OCI-LY1 (cell line): ENCODE measurements around the gene KANSL3.

Experiments used
- H2AFZ ChIP-seq: fragments of 200-600 bp; sonication (generic), shearing (Covaris generic); 2 replicates; pipeline ENCODE4 v1.6.0; 2014; ENCODE audit warnings: antibody characterized with exemption, mild to moderate bottlenecking, low read length
- H3F3A ChIP-seq: fragments of 200-600 bp; sonication (generic), shearing (Covaris generic); 2 replicates; pipeline ENCODE4 v1.6.0; 2014; ENCODE audit warnings: mild to moderate bottlenecking, antibody characterized with exemption, low read length, moderate library complexity; ENCODE audit not compliant: insufficient read depth
- H3K27ac ChIP-seq: fragments of 200-600 bp; sonication (generic); 2 replicates; pipeline ENCODE4 v1.5.1; 2014; ENCODE audit warnings: low read length, mixed run types, mild to moderate bottlenecking, low read depth; ENCODE audit not compliant: poor library complexity, severe bottlenecking
- H3K27me3 ChIP-seq: fragments of 200-600 bp; sonication (generic); 2 replicates; pipeline ENCODE4 v1.6.0; 2014; ENCODE audit warnings: antibody characterized with exemption, mild to moderate bottlenecking, low read length, moderate library complexity; ENCODE audit not compliant: insufficient read depth
- H3K36me3 ChIP-seq: fragments of 200-600 bp; sonication (generic); 2 replicates; pipeline ENCODE4 v1.6.1; 2014; ENCODE audit warnings: mild to moderate bottlenecking, antibody characterized with exemption, low read length, moderate library complexity, mixed read lengths; ENCODE audit not compliant: insufficient read depth
- H3K4me1 ChIP-seq: fragments of 200-600 bp; sonication (generic); 2 replicates; pipeline ENCODE4 v1.5.1; 2014; ENCODE audit warnings: mild to moderate bottlenecking, low read length, moderate library complexity; ENCODE audit not compliant: insufficient read depth, severe bottlenecking
- H3K4me2 ChIP-seq: fragments of 200-600 bp; sonication (generic), shearing (Covaris generic); 2 replicates; pipeline ENCODE4 v1.6.1; 2014; ENCODE audit warnings: low read length
- H3K4me3 ChIP-seq: fragments of 200-600 bp; sonication (generic); 2 replicates; pipeline ENCODE4 v1.5.1; 2014; ENCODE audit warnings: low read length, low read depth, mild to moderate bottlenecking, mixed read lengths; ENCODE audit not compliant: poor library complexity, severe bottlenecking
- H3K79me2 ChIP-seq: fragments of 200-600 bp; shearing (Covaris generic); 2 replicates; pipeline ENCODE4 v1.6.1; 2016; ENCODE audit warnings: mixed run types, low read length, mixed read lengths; ENCODE audit not compliant: insufficient read depth
- H3K9ac ChIP-seq: fragments of 200-600 bp; sonication (generic), shearing (Covaris generic); 2 replicates; pipeline ENCODE4 v1.6.1; 2014; ENCODE audit warnings: mild to moderate bottlenecking, low read length, mixed read lengths
- H3K9me2 ChIP-seq: fragments of 200-600 bp; sonication (generic), shearing (Covaris generic); 2 replicates; pipeline ENCODE4 v1.6.1; 2014; ENCODE audit warnings: low read depth, mild to moderate bottlenecking, low read length, mixed read lengths
- H3K9me3 ChIP-seq: fragments of 200-600 bp; shearing (Covaris generic); 2 replicates; pipeline ENCODE4 v1.6.1; 2014; ENCODE audit warnings: low read length, mixed read lengths
- H4K20me1 ChIP-seq: fragments of 200-600 bp; sonication (generic), shearing (Covaris generic); 2 replicates; pipeline ENCODE4 v1.6.0; 2016; ENCODE audit warnings: mild to moderate bottlenecking, low read length; ENCODE audit not compliant: insufficient read depth
- CTCF ChIP-seq: fragments of 200-600 bp; sonication (generic), shearing (Covaris generic); IDR thresholded peaks from 2 replicates; pipeline ENCODE4 v1.5.1; 2017; ENCODE audit warnings: mild to moderate bottlenecking, antibody characterized with exemption, low read length, moderate library complexity, mixed read lengths
- EZH2 ChIP-seq: fragments of 200-600 bp; sonication (generic), shearing (Covaris generic); IDR thresholded peaks from 2 replicates; pipeline ENCODE4 v1.8.0; 2017; ENCODE audit warnings: borderline replicate concordance, mixed run types, mild to moderate bottlenecking, antibody characterized with exemption, low read length, moderate library complexity, mixed read lengths

The KANSL3 gene

GRCh38 chr2:96599941-96600340, 38.2 kb downstream of the KANSL3 start:
- H3K27me3 ChIP-seq: no peaks in the 10 kb centered on the region
- no peaks in the 10 kb centered on the region for H3K79me2 ChIP-seq
- peaks cover 92% of the 10 kb centered on the region for H3K36me3 ChIP-seq
- TF ChIP-seq EZH2 (no peak), CTCF (no peak)
- H3K4me3 ChIP-seq: no peak overlapping the region
- no peaks in the 10 kb centered on the region for H3K9me3 ChIP-seq
- no peak overlapping the region for H2AFZ ChIP-seq
- no peak overlapping the region for H3K9ac ChIP-seq
- H3K27ac ChIP-seq: no peak overlapping the region
- no peaks in the 10 kb centered on the region for H3K4me1 ChIP-seq
- H3K9me2 ChIP-seq: no peaks in the 10 kb centered on the region
- H4K20me1 ChIP-seq: no peaks in the 10 kb centered on the region
- H3K4me2 ChIP-seq: no peak overlapping the region
- no peaks in the 10 kb centered on the region for H3F3A ChIP-seq

- Histone ChIP-seq H2AFZ (no peak overlapping the region), H3F3A (no peaks in the 10 kb centered on the region), H3K4me2 (no peak overlapping the region), H3K9me2 (no peaks in the 10 kb centered on the region), H3K79me2 (no peaks in the 10 kb centered on the region), H3K27ac (no peak overlapping the region), H3K4me3 (no peak overlapping the region), H3K27me3 (no peaks in the 10 kb centered on the region), H3K4me1 (no peaks in the 10 kb centered on the region), H3K9ac (no peak overlapping the region), H4K20me1 (no peaks in the 10 kb centered on the region), H3K36me3 (peaks cover 91% of the 10 kb centered on the region), H3K9me3 (no peaks in the 10 kb centered on the region)
- TF ChIP-seq CTCF: no peak
- no peak for TF ChIP-seq EZH2
These were observed 41.5 kb downstream of the KANSL3 start for GRCh38 chr2:96596596-96596995.

- no peak overlapping the region for H3K4me3 ChIP-seq
- H4K20me1 ChIP-seq: no peaks in the 10 kb centered on the region
- H3K9me3 ChIP-seq: no peaks in the 10 kb centered on the region
- no peak overlapping the region for H3K9ac ChIP-seq
- no peak overlapping the region for H2AFZ ChIP-seq
- TF ChIP-seq CTCF (no peak), EZH2 (no peak)
- peaks cover 74% of the 10 kb centered on the region for H3K36me3 ChIP-seq
- H3K79me2 ChIP-seq: no peaks in the 10 kb centered on the region
- no peaks in the 10 kb centered on the region for H3K27me3 ChIP-seq
- no peaks in the 10 kb centered on the region for H3K4me1 ChIP-seq
- H3K27ac ChIP-seq: no peak overlapping the region
- H3K4me2 ChIP-seq: no peak overlapping the region
- H3K9me2 ChIP-seq: no peaks in the 10 kb centered on the region
- no peaks in the 10 kb centered on the region for H3F3A ChIP-seq
These were observed 43.4 kb downstream of the KANSL3 start for GRCh38 chr2:96594691-96595152.
